ENCODE results near the gene PRKG1. TPM values are rescaled to one million over a fixed set of nuclear protein-coding genes. Genes with fewer than 3 reads are reported as not detected.

PRKG1 gene
- total RNA-seq, 4 donors from 2014 or later, result 24.5 to 46.1 (median 37.1) TPM

DNA sequence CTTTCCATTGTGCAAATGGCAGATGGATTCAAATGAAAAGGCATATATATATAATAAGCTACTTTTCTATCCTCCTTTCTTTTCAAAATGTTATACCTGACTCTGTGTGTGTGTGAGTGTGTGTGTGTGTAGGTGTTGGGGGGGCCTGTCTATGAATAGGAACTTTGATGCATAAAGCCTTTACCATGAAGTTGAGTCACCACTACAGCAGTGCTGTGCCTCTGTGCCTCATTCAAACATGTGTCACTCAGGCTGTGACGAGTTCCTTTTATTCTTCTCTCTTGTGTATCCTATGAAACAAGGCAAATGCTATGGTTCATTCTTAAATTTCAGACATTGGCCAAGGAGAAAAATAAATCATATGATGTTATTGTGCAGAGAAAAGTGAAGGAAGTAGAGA is 1187.1 kb downstream of the PRKG1 start:
- TF ChIP-seq POLR2AphosphoS5 (IDR thresholded peaks at IDR 0.05), result no peak
- TF ChIP-seq EP300 (IDR thresholded peaks at IDR 0.05), result no peak
- TF ChIP-seq POLR2A (IDR thresholded peaks at IDR 0.05; ENCODE audit: low read depth), result no peak
- TF ChIP-seq, protein P1, sequence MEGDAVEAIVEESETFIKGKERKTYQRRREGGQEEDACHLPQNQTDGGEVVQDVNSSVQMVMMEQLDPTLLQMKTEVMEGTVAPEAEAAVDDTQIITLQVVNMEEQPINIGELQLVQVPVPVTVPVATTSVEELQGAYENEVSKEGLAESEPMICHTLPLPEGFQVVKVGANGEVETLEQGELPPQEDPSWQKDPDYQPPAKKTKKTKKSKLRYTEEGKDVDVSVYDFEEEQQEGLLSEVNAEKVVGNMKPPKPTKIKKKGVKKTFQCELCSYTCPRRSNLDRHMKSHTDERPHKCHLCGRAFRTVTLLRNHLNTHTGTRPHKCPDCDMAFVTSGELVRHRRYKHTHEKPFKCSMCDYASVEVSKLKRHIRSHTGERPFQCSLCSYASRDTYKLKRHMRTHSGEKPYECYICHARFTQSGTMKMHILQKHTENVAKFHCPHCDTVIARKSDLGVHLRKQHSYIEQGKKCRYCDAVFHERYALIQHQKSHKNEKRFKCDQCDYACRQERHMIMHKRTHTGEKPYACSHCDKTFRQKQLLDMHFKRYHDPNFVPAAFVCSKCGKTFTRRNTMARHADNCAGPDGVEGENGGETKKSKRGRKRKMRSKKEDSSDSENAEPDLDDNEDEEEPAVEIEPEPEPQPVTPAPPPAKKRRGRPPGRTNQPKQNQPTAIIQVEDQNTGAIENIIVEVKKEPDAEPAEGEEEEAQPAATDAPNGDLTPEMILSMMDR (IDR thresholded peaks at IDR 0.05), result no peak
- DNase-seq (ENCODE audit: extremely low spot score), result no peak
- Histone ChIP-seq H3K27me3 (no peaks in the 10 kb centered on the region), H3K36me3 (no peaks in the 10 kb centered on the region), H3K9me3 (no peaks in the 10 kb centered on the region), H3K4me1 (peaks cover 5 to 14% (median 8%) of the 10 kb centered on the region in 4 donors), H3K27ac (replicated peaks in 1 of 4) (no peak overlapping the region), H3K4me3 (no peak overlapping the region)
- intact Hi-C loops (cut with DNase I), result no loop called here
- 83% methylated on average over 1 of the region's 1 CpG for WGBS

DNA sequence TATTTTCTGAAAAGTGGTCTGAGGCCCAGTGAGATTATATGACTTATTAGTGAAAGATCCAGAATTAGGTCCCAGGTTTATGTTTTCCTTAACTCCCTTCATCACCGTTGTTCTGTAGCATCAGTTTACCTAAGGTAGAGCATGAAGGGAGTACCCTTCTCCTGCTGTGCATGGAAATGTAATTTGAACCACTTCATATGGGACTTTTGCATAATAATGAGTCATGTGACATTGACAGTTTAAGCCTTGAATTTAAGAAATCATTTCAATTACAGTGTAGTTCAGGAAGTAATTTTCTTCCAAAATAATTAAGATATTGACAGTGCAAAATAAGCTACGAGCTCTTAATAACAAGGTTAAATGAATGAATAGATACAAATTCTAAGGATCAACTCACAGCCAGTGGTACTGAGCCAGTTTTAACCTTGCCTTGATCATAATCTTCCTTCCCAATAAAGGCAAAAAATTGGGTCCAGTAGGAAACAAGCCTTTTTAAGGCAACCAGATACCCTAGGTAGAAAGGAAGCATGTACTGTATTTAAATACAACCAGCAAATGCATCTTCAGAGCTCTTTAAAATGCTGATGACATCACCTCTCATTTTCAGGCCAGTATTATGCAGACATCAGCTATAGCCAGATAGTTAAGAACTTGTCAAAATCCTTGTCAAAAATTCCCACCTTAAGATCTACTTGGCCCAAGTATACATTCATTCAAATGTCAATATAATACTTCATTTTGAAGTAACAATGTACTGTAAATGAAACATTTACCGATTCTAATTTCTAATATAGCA is 1191.0 kb downstream of the PRKG1 start:
- Histone ChIP-seq H3K27me3 (no peaks in the 10 kb centered on the region), H3K4me3 (no peak overlapping the region), H3K27ac (replicated peaks in 1 of 4) (no peak overlapping the region), H3K9me3 (no peaks in the 10 kb centered on the region), H3K36me3 (no peaks in the 10 kb centered on the region), H3K4me1 (no peaks in the 10 kb centered on the region)
- no peak for DNase-seq (ENCODE audit: extremely low spot score)
- intact Hi-C loops (cut with DNase I), result no loop called here
- TF ChIP-seq POLR2A (IDR thresholded peaks at IDR 0.05; ENCODE audit: low read depth) (no peak), EP300 (IDR thresholded peaks at IDR 0.05) (no peak), POLR2AphosphoS5 (IDR thresholded peaks at IDR 0.05) (no peak)
- TF ChIP-seq, protein P1 (IDR thresholded peaks at IDR 0.05), result no peak
- WGBS, result 80% methylated on average over 3 of the region's 3 CpGs

- TF ChIP-seq POLR2AphosphoS5 (IDR thresholded peaks at IDR 0.05), result no peak
- TF ChIP-seq EP300 (IDR thresholded peaks at IDR 0.05), result no peak
- no peak for TF ChIP-seq POLR2A (IDR thresholded peaks at IDR 0.05; ENCODE audit: low read depth)
- TF ChIP-seq, protein P1 (IDR thresholded peaks at IDR 0.05), result no peak
These were observed 1192.6 kb downstream of the PRKG1 start for GRCh38 chr10:52266858-52267257.

DNA sequence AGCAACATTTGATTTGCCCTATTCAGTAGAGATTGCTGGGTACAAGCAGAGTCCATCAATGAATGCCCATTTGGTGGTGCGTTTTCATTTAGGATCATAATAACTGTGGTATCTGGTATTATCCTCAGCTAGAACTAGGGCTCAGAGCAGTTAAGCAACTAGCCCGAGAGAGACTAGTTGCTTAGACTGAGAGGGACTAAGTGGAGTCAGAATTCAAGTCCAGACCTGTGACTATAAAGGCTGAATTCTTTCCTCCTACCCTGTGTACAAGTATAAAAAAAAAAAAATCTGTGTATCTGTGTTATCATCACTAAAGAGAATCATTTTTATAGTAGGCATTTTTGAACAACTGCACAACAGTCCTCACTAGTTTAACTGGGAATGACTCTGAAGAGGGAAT is 1194.5 kb downstream of the PRKG1 start:
- no peaks in the 10 kb centered on the region for H3K9me3 ChIP-seq
- DNase-seq (ENCODE audit: extremely low spot score), result no peak
- no peaks in the 10 kb centered on the region for H3K27me3 ChIP-seq
- no peak overlapping the region for H3K4me3 ChIP-seq
- intact Hi-C loops (cut with DNase I), result no loop called here
- H3K36me3 ChIP-seq, result peaks cover 0 to 5% (median 2%) of the 10 kb centered on the region in 4 donors
- 85% methylated on average over 2 of the region's 2 CpGs for WGBS
- TF ChIP-seq EP300 (IDR thresholded peaks at IDR 0.05), result no peak
- TF ChIP-seq, protein P1 (IDR thresholded peaks at IDR 0.05), result no peak
- no peak for TF ChIP-seq POLR2A (IDR thresholded peaks at IDR 0.05; ENCODE audit: low read depth)
- TF ChIP-seq POLR2AphosphoS5 (IDR thresholded peaks at IDR 0.05), result no peak
- H3K4me1 ChIP-seq, result no peaks in the 10 kb centered on the region
- no peak overlapping the region for H3K27ac ChIP-seq (replicated peaks in 1 of 4)

More at GRCh38 chr10:52266858-52267257, 1192.6 kb downstream of the PRKG1 start:
- 59% methylated on average over 1 of the region's 1 CpG for WGBS
- no peaks in the 10 kb centered on the region for H3K4me1 ChIP-seq
- no peak for DNase-seq (ENCODE audit: extremely low spot score)
- intact Hi-C loops (cut with DNase I), result no loop called here
- no peak overlapping the region for H3K27ac ChIP-seq (replicated peaks in 1 of 4)
- no peaks in the 10 kb centered on the region for H3K9me3 ChIP-seq
- no peaks in the 10 kb centered on the region for H3K27me3 ChIP-seq
- H3K4me3 ChIP-seq, result no peak overlapping the region
- H3K36me3 ChIP-seq, result peaks cover 0 to 5% (median 1%) of the 10 kb centered on the region in 4 donors

All from esophagus muscularis mucosa (tissue), 4 donors.